HCT116 (cell line): ENCODE measurements around the gene CETP. TPM values are rescaled to one million over a fixed set of nuclear protein-coding genes. Genes with fewer than 3 reads are reported as not detected.

ENCODE experiments used
- ATAC-seq: fragments of 200-7000 bp; cut with Tn5 transposase; 2 replicates; pipeline ENCODE4 v1.9.1; 2020; ENCODE audit warnings: mild to moderate bottlenecking, moderate library complexity
- BruUV-seq: library from RNA; stranded (reverse); fragments of 400-500 nt; replicated peaks from 2 replicates; lab custom pipeline; 2021; lab: Mats Ljungman, UMichigan
- CTCF ChIA-PET: fragments of 300-600 bp; sonication (Branson Sonifier 250); formaldehyde crosslinking; loops from one replicate; lab custom pipeline; 2021; ENCODE audit warnings: antibody characterized with exemption; lab: Charles Lee
- POLR2A ChIA-PET: fragments of 300-600, 350-600 bp; sonication (Branson Sonifier 250); formaldehyde crosslinking; loops from one replicate; lab custom pipeline; 2021; ENCODE audit warnings: antibody characterized with exemption; lab: Charles Lee
- RAD21 ChIA-PET, 2 experiments: fragments of 300-600 bp; sonication (Branson Sonifier 250); formaldehyde crosslinking; loops; one replicate each; lab custom pipeline; 2023; ENCODE audit warnings: low total read pairs in 2 of 2; ENCODE audit not compliant: uncharacterized antibody in 2 of 2, unreplicated experiment in 2 of 2, low non-redundant PET in 1 of 2; lab: Charles Lee
- DNase-seq: peaks from one replicate; pipeline ENCODE4 v3.0.0-alpha.2; 2010; ENCODE audit warnings: low read depth, low spot score
- H2AFZ ChIP-seq: fragments of 200-600 bp; shearing (Covaris generic), sonication (generic); 2 replicates; pipeline ENCODE4 v1.6.1; 2017; ENCODE audit warnings: low read depth, mixed run types, mixed read lengths, antibody characterized with exemption, low read length; ENCODE audit not compliant: poor library complexity, severe bottlenecking
- H3K27ac ChIP-seq: 2 replicates; pipeline ENCODE4 v1.5.1; 2012; ENCODE audit warnings: low read depth, low read length
- H3K27me3 ChIP-seq: fragments of 200-600 bp; sonication (generic); 2 replicates; pipeline ENCODE4 v1.6.1; 2016; ENCODE audit warnings: mixed run types, low read length, mixed read lengths; ENCODE audit not compliant: insufficient read depth
- H3K36me3 ChIP-seq, 2 experiments: fragments of 200-500 bp in 1 of 2; fragments of 200-600 bp in 1 of 2; sonication (Bioruptor generic) in 1 of 2; sonication (generic) in 1 of 2; 2 replicates each; pipeline versions ENCODE4 v1.5.1 to v1.6.1; 2014 to 2016; ENCODE audit warnings: low read length in 2 of 2, inconsistent platforms in 1 of 2, mixed read lengths in 1 of 2, mixed run types in 1 of 2; ENCODE audit not compliant: insufficient read depth in 2 of 2, control insufficient read depth in 1 of 2
- H3K4me1 ChIP-seq, 2 experiments: fragments of 200-600 bp in 1 of 2; sonication (generic) in 1 of 2; 2 replicates each; pipeline versions ENCODE4 v1.5.1 to v1.6.1; 2012 to 2017; ENCODE audit warnings: low read length in 2 of 2, inconsistent platforms in 1 of 2, mild to moderate bottlenecking in 1 of 2, mixed read lengths in 1 of 2, mixed run types in 1 of 2, moderate library complexity in 1 of 2; ENCODE audit not compliant: insufficient read depth in 2 of 2, control insufficient read depth in 1 of 2
- H3K4me2 ChIP-seq: fragments of 200-600 bp; sonication (generic); 2 replicates; pipeline ENCODE4 v1.6.1; 2017; ENCODE audit warnings: mixed run types, low read length, mixed read lengths
- H3K4me3 ChIP-seq, 2 experiments: fragments of 200-600 bp in 1 of 2; sonication (generic) in 1 of 2; replicated peaks in 1 of 2; 2 replicates each; pipeline ENCODE4 v1.5.1; 2011 to 2016; ENCODE audit warnings: low read length in 2 of 2, control low read depth in 1 of 2, low read depth in 1 of 2, mild to moderate bottlenecking in 1 of 2, mixed read lengths in 1 of 2, mixed run types in 1 of 2
- H3K79me2 ChIP-seq: fragments of 200-600 bp; sonication (generic); 2 replicates; pipeline ENCODE4 v1.6.1; 2017; ENCODE audit warnings: mild to moderate bottlenecking, mixed run types, low read length, moderate library complexity, mixed read lengths; ENCODE audit not compliant: insufficient read depth
- H3K9ac ChIP-seq: fragments of 200-600 bp; sonication (generic); 2 replicates; pipeline ENCODE4 v1.6.1; 2016; ENCODE audit warnings: low read length, mixed read lengths
- H3K9me2 ChIP-seq: fragments of 200-600 bp; sonication (generic), shearing (Covaris generic); 2 replicates; pipeline ENCODE4 v1.6.1; 2017; ENCODE audit warnings: mixed run types, mild to moderate bottlenecking, moderate library complexity; ENCODE audit not compliant: insufficient read depth
- H3K9me3 ChIP-seq, 2 experiments: fragments of 200-500 bp in 1 of 2; fragments of 200-600 bp in 1 of 2; sonication (Bioruptor generic) in 1 of 2; sonication (generic) in 1 of 2; 2 replicates each; pipeline ENCODE4 v1.6.1; 2014 to 2017; ENCODE audit warnings: low read length in 2 of 2, mixed read lengths in 2 of 2, inconsistent platforms in 1 of 2, low read depth in 1 of 2, mild to moderate bottlenecking in 1 of 2, mixed run types in 1 of 2, moderate library complexity in 1 of 2; ENCODE audit not compliant: control insufficient read depth in 1 of 2, insufficient read depth in 1 of 2
- H4K20me1 ChIP-seq: fragments of 200-600 bp; sonication (generic), shearing (Covaris generic); 2 replicates; pipeline ENCODE4 v1.6.1; 2017; ENCODE audit warnings: mixed run types, mild to moderate bottlenecking, moderate library complexity; ENCODE audit not compliant: insufficient read depth
- ATF3 ChIP-seq: IDR thresholded peaks from 2 replicates; pipeline ENCODE4 v1.6.1; 2012
- CBX3 ChIP-seq: IDR thresholded peaks from 2 replicates; pipeline ENCODE4 v1.6.1; 2012; ENCODE audit warnings: low read depth
- CEBPB ChIP-seq: IDR thresholded peaks from 2 replicates; pipeline ENCODE4 v1.6.1; 2012; ENCODE audit warnings: low read depth
- CTCF ChIP-seq, 3 experiments: fragments of 200-600 bp in 1 of 3; sonication (generic) in 1 of 3; IDR thresholded peaks in 2 of 3; conservative IDR thresholded peaks in 1 of 3; 2 replicates each; pipeline ENCODE4 v1.5.1; 2012 to 2017; ENCODE audit warnings: low read depth in 2 of 3, low read length in 2 of 3, antibody characterized with exemption in 1 of 3, borderline replicate concordance in 1 of 3, control low read depth in 1 of 3, mild to moderate bottlenecking in 1 of 3, mixed read lengths in 1 of 3, mixed run types in 1 of 3, moderate library complexity in 1 of 3; ENCODE audit not compliant: insufficient read depth in 1 of 3
- EGR1 ChIP-seq: IDR thresholded peaks from 2 replicates; pipeline ENCODE4 v1.6.1; 2012; ENCODE audit warnings: low read depth
- ELF1 ChIP-seq: IDR thresholded peaks from 2 replicates; pipeline ENCODE4 v1.6.1; 2012; ENCODE audit warnings: low read depth, borderline replicate concordance
- EZH2 ChIP-seq: fragments of 200-600 bp; sonication (generic); IDR thresholded peaks from 2 replicates; pipeline ENCODE4 v1.6.1; 2017; ENCODE audit warnings: antibody characterized with exemption, mixed run types
- FOSL1 ChIP-seq: IDR thresholded peaks from 2 replicates; pipeline ENCODE4 v1.6.1; 2012; ENCODE audit warnings: low read depth
- JUND ChIP-seq: IDR thresholded peaks from 2 replicates; pipeline ENCODE4 v1.6.1; 2012
- MAX ChIP-seq: IDR thresholded peaks from 2 replicates; pipeline ENCODE4 v1.6.1; 2012
- POLR2A ChIP-seq: IDR thresholded peaks from 2 replicates; pipeline ENCODE4 v1.7.0; 2011; ENCODE audit warnings: borderline replicate concordance; ENCODE audit not compliant: insufficient read depth, insufficient read length; ENCODE audit errors: extremely low read depth
- POLR2AphosphoS5 ChIP-seq: IDR thresholded peaks from 2 replicates; pipeline ENCODE4 v1.6.1; 2011; ENCODE audit warnings: mild to moderate bottlenecking, low read depth, low read length, moderate library complexity
- RAD21 ChIP-seq: IDR thresholded peaks from 2 replicates; pipeline ENCODE4 v1.6.1; 2012; ENCODE audit warnings: low read depth, mild to moderate bottlenecking
- SP1 ChIP-seq: IDR thresholded peaks from 2 replicates; pipeline ENCODE4 v1.6.1; 2012; ENCODE audit warnings: low read depth
- SRF ChIP-seq: IDR thresholded peaks from 2 replicates; pipeline ENCODE4 v1.6.1; 2012; ENCODE audit warnings: low read depth
- YY1 ChIP-seq: IDR thresholded peaks from 2 replicates; pipeline ENCODE4 v1.6.1; 2011; ENCODE audit warnings: low read length, low read depth, moderate library complexity, mild to moderate bottlenecking; ENCODE audit not compliant: insufficient replicate concordance; ENCODE audit errors: extremely low read depth
- ZNF274 ChIP-seq: fragments of 200-500 bp; sonication (Bioruptor generic); IDR thresholded peaks from 2 replicates; pipeline ENCODE4 v1.6.1; 2014; ENCODE audit warnings: mild to moderate bottlenecking, low read depth, low read length, inconsistent platforms
- intact Hi-C: fragments of 100-400 bp; cut with micrococcal nuclease; formaldehyde crosslinking; loops from 2 replicates; pipeline ENCODE4 v1.10.0; 2022
- total RNA-seq: library from RNA; stranded (reverse); gene quantifications from one replicate; pipeline ENCODE4 v1.2.1, GENCODE V29; 2021; ENCODE audit not compliant: unreplicated experiment

Gene CETP
- total RNA-seq, 1 experiment from 2014 or later = not detected

- no peak for TF ChIP-seq JUND
- TF ChIP-seq EGR1 = no peak
- no peak for TF ChIP-seq ATF3
These were observed 24.8 kb upstream of the CETP start (continued) for GRCh38 chr16:56936950-56937349.

- H3K9me2 ChIP-seq = no peaks in the 10 kb centered on the region
- TF ChIP-seq ZNF274 (no peak), SP1 (no peak), FOSL1 (no peak), RAD21 (no peak), YY1 (no peak), MAX (no peak), POLR2A (no peak), CBX3 (no peak), EZH2 (no peak), CEBPB (no peak), CTCF (IDR thresholded peaks at IDR 0.05 in 2 of 3, conservative IDR thresholded peaks at IDR 0.05 in 1 of 3; ENCODE audit: borderline replicate concordance in 1 of 3, insufficient read depth in 1 of 3, low read depth in 2 of 3, low read length in 2 of 3) (no peak), POLR2AphosphoS5 (no peak), SRF (no peak), ELF1 (no peak), ATF3 (no peak)
- TF ChIP-seq, all 23 proteins: peak for 0
- Histone ChIP-seq H3K4me3 (no peak overlapping the region), H3K9me3 (no peaks in the 10 kb centered on the region), H3K27me3 (no peaks in the 10 kb centered on the region), H3K27ac (no peak overlapping the region), H3K4me2 (no peak overlapping the region), H3K36me3 (peaks cover 72 to 83% of the 10 kb centered on the region in 2 experiments), H2AFZ (no peak overlapping the region), H3K9ac (no peak overlapping the region), H4K20me1 (peaks cover 3% of the 10 kb centered on the region; the same call in 1 of the 2 replicates), H3K79me2 (peaks cover 35% of the 10 kb centered on the region), H3K4me1 (peaks cover 0 to under 1% of the 10 kb centered on the region in 2 experiments; a peak in 1 of 4 replicates)
- RAD21 ChIA-PET = no interaction called here
- DNase-seq (no peak), ATAC-seq (no peak)
- intact Hi-C loops = loop anchor here (10.0 kb wide), 1 partner anchor 364 kb away; no protein-coding TSS in a partner anchor
- BruUV-seq = no TSS peak
- POLR2A ChIA-PET = no interaction called here
- CTCF ChIA-PET = no interaction called here
These were observed 22.9 kb upstream of the CETP start for GRCh38 chr16:56938664-56939513.
